KMS-11 (cell line): Measurements from ENCODE around the gene PPP4R2.

Experiments used
- H2AFZ ChIP-seq: fragments of 200-600 bp; sonication (generic); 2 replicates; pipeline ENCODE4 v1.6.1; 2016; ENCODE audit warnings: antibody characterized with exemption, mixed run types, low read depth
- H3K27ac ChIP-seq: fragments of 200-600 bp; sonication (generic); 2 replicates; pipeline ENCODE4 v1.6.1; 2016; ENCODE audit warnings: mild to moderate bottlenecking, mixed run types
- H3K27me3 ChIP-seq: fragments of 200-600 bp; sonication (generic); 2 replicates; pipeline ENCODE4 v1.6.1; 2017; ENCODE audit warnings: mild to moderate bottlenecking, low read depth, mixed run types, moderate library complexity; ENCODE audit not compliant: insufficient read depth
- H3K36me3 ChIP-seq: fragments of 200-600 bp; sonication (generic); 2 replicates; pipeline ENCODE4 v1.6.1; 2017; ENCODE audit warnings: mild to moderate bottlenecking, mixed run types; ENCODE audit not compliant: insufficient read depth
- H3K4me1 ChIP-seq: fragments of 200-600 bp; sonication (generic); 2 replicates; pipeline ENCODE4 v1.6.1; 2016; ENCODE audit warnings: mild to moderate bottlenecking, low read depth, mixed run types; ENCODE audit not compliant: poor library complexity, severe bottlenecking
- H3K4me2 ChIP-seq: fragments of 200-600 bp; sonication (generic); 2 replicates; pipeline ENCODE4 v1.7.0; 2016; ENCODE audit warnings: mild to moderate bottlenecking, mixed run types
- H3K4me3 ChIP-seq: fragments of 200-600 bp; sonication (generic); IDR thresholded peaks from 2 replicates; pipeline ENCODE4 v1.6.1; 2017; ENCODE audit warnings: low read depth, low read length, mixed read lengths; ENCODE audit not compliant: insufficient read depth
- H3K79me2 ChIP-seq: fragments of 200-600 bp; sonication (generic); 2 replicates; pipeline ENCODE4 v1.6.1; 2016; ENCODE audit warnings: low read depth, mixed run types; ENCODE audit not compliant: insufficient read depth
- H3K9ac ChIP-seq: fragments of 200-600 bp; sonication (generic); 2 replicates; pipeline ENCODE4 v1.6.1; 2016; ENCODE audit warnings: mild to moderate bottlenecking, mixed run types
- H4K20me1 ChIP-seq: fragments of 200-600 bp; sonication (generic); 2 replicates; pipeline ENCODE4 v1.6.1; 2016; ENCODE audit warnings: mild to moderate bottlenecking, mixed run types; ENCODE audit not compliant: insufficient read depth
- TF ChIP-seq, protein P1 (sequence below): fragments of 200-600 bp; sonication (generic); conservative IDR thresholded peaks from 2 replicates; pipeline ENCODE4 v1.6.1; 2017; ENCODE audit warnings: low read depth, mild to moderate bottlenecking, antibody characterized with exemption, low read length, moderate library complexity, mixed read lengths

The PPP4R2 gene

DNA sequence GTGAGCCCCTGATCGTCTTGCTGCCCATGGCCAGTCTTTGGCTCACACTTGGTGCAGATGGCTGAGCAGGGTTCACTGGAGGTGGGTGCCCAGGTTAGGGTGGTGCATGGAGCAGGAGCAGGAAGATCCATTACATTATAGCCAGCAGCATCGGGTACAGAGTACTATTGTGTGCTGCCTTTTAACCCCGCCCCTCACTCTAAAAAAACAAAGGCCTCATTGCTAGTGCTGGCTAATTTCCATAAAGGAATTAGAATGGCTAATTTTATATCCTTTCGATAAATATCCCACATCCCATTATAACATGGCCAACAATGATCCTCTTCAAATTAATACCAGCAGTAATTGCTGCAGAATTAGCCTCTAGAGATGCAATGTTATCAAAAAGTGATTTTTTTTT is 45.8 kb upstream of the PPP4R2 start:
- no peak overlapping the region for H3K4me3 ChIP-seq
- no peaks in the 10 kb centered on the region for H3K4me1 ChIP-seq
- H3K4me2 ChIP-seq: no peak overlapping the region
- H3K27ac ChIP-seq: no peak overlapping the region
- no peaks in the 10 kb centered on the region for H3K36me3 ChIP-seq
- H4K20me1 ChIP-seq: no peaks in the 10 kb centered on the region
- no peak overlapping the region for H3K9ac ChIP-seq
- H3K27me3 ChIP-seq: no peaks in the 10 kb centered on the region
- no peak overlapping the region for H2AFZ ChIP-seq
- no peaks in the 10 kb centered on the region for H3K79me2 ChIP-seq
- TF ChIP-seq, protein P1, sequence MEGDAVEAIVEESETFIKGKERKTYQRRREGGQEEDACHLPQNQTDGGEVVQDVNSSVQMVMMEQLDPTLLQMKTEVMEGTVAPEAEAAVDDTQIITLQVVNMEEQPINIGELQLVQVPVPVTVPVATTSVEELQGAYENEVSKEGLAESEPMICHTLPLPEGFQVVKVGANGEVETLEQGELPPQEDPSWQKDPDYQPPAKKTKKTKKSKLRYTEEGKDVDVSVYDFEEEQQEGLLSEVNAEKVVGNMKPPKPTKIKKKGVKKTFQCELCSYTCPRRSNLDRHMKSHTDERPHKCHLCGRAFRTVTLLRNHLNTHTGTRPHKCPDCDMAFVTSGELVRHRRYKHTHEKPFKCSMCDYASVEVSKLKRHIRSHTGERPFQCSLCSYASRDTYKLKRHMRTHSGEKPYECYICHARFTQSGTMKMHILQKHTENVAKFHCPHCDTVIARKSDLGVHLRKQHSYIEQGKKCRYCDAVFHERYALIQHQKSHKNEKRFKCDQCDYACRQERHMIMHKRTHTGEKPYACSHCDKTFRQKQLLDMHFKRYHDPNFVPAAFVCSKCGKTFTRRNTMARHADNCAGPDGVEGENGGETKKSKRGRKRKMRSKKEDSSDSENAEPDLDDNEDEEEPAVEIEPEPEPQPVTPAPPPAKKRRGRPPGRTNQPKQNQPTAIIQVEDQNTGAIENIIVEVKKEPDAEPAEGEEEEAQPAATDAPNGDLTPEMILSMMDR: no peak

- no peaks in the 10 kb centered on the region for H3K36me3 ChIP-seq
- TF ChIP-seq, protein P1: no peak
- H3K79me2 ChIP-seq: no peaks in the 10 kb centered on the region
- no peak overlapping the region for H3K4me3 ChIP-seq
- no peak overlapping the region for H3K9ac ChIP-seq
- no peak overlapping the region for H3K4me2 ChIP-seq
- no peaks in the 10 kb centered on the region for H3K4me1 ChIP-seq
- no peaks in the 10 kb centered on the region for H4K20me1 ChIP-seq
- H2AFZ ChIP-seq: no peak overlapping the region
- no peaks in the 10 kb centered on the region for H3K27me3 ChIP-seq
- H3K27ac ChIP-seq: no peak overlapping the region
Measured at GRCh38 chr3:72951259-72951722, 45.3 kb upstream of the PPP4R2 start.

- TF ChIP-seq, protein P1: no peak
- no peak overlapping the region for H3K4me3 ChIP-seq
- no peaks in the 10 kb centered on the region for H3K36me3 ChIP-seq
- H3K79me2 ChIP-seq: no peaks in the 10 kb centered on the region
- no peaks in the 10 kb centered on the region for H3K4me1 ChIP-seq
- H2AFZ ChIP-seq: no peak overlapping the region
- H3K27ac ChIP-seq: no peak overlapping the region
- H4K20me1 ChIP-seq: no peaks in the 10 kb centered on the region
- no peaks in the 10 kb centered on the region for H3K27me3 ChIP-seq
- H3K9ac ChIP-seq: no peak overlapping the region
- no peak overlapping the region for H3K4me2 ChIP-seq
Measured at GRCh38 chr3:72953325-72953956, 43.2 kb upstream of the PPP4R2 start.

- no peak overlapping the region for H3K4me2 ChIP-seq
- no peaks in the 10 kb centered on the region for H3K36me3 ChIP-seq
- TF ChIP-seq, protein P1: no peak
- no peak overlapping the region for H3K27ac ChIP-seq
- no peaks in the 10 kb centered on the region for H3K27me3 ChIP-seq
- H2AFZ ChIP-seq: no peak overlapping the region
- H4K20me1 ChIP-seq: no peaks in the 10 kb centered on the region
- H3K79me2 ChIP-seq: no peaks in the 10 kb centered on the region
- peaks cover 4% of the 10 kb centered on the region for H3K4me1 ChIP-seq
- H3K4me3 ChIP-seq: no peak overlapping the region
- no peak overlapping the region for H3K9ac ChIP-seq
Measured at GRCh38 chr3:72957297-72957696, 39.3 kb upstream of the PPP4R2 start.
